A549 (cell line): Measurements from ENCODE around the gene ANKRD55. TPM values are rescaled to one million over a fixed set of nuclear protein-coding genes. Genes with fewer than 3 reads are reported as not detected.

Experiments used
- ATAC-seq, 2 experiments: fragments of 200-7000 bp in 1 of 2; fragments of >200 bp in 1 of 2; cut with Nextera tagmentation in 1 of 2; cut with Tn5 transposase in 1 of 2; 3 replicates each; pipeline versions ENCODE4 v1.8.0 to v1.9.1; 2018 to 2020; ENCODE audit warnings: mild to moderate bottlenecking in 1 of 2, moderate library complexity in 1 of 2
- CTCF ChIA-PET: fragments of 300-600 bp; sonication (Branson Sonifier 250); formaldehyde crosslinking; extraction: SDS; loops from one replicate; lab custom pipeline; 2021; ENCODE audit warnings: antibody characterized with exemption, inconsistent platforms; lab: Yijun Ruan, JAX
- POLR2A ChIA-PET: fragments of 350-600 bp; formaldehyde crosslinking; extraction: SDS; loops from one replicate; lab custom pipeline; 2021; ENCODE audit warnings: antibody characterized with exemption, inconsistent platforms; lab: Yijun Ruan, JAX
- DNase-seq, 2 experiments: peaks; one replicate each; pipeline versions ENCODE4 v3.0.0 to v3.0.0-alpha.2; 2011 to 2016; ENCODE audit warnings: low read depth in 1 of 2, low spot score in 1 of 2
- FAIRE-seq: peaks from 2 replicates; lab custom pipeline; 2011; peaks lifted over from hg19 to GRCh38; lab: Jason Lieb, UNC
- H3K27ac ChIP-seq, 2 experiments: fragments of >200 bp; sonication (Bioruptor Twin); formaldehyde crosslinking; 3 replicates each; pipeline ENCODE4 v1.5.1; 2016 to 2017
- H3K4me1 ChIP-seq: fragments of >200 bp; sonication (Bioruptor Twin); formaldehyde crosslinking; 3 replicates; pipeline ENCODE4 v1.6.1; 2016
- H3K4me2 ChIP-seq: fragments of >200 bp; sonication (Bioruptor Twin); formaldehyde crosslinking; 3 replicates; pipeline ENCODE4 v1.6.1; 2016
- H3K4me3 ChIP-seq: fragments of >200 bp; sonication (Bioruptor Twin); formaldehyde crosslinking; 3 replicates; pipeline ENCODE4 v1.5.1; 2016
- H3K9me3 ChIP-seq: fragments of >200 bp; sonication (Bioruptor Twin); formaldehyde crosslinking; 3 replicates; pipeline ENCODE4 v1.6.1; 2016
- BHLHE40 ChIP-seq: IDR thresholded peaks from 2 replicates; pipeline ENCODE4 v1.6.1; 2012; ENCODE audit warnings: low read depth, low read length, inconsistent platforms
- CBX2 ChIP-seq: fragments of 200-600 bp; sonication (generic); IDR thresholded peaks from 2 replicates; pipeline ENCODE4 v1.6.1; 2016; ENCODE audit warnings: low read depth, mild to moderate bottlenecking, borderline replicate concordance
- CEBPB ChIP-seq, 2 experiments: fragments of >200 bp in 1 of 2; sonication (Bioruptor Twin) in 1 of 2; formaldehyde crosslinking in 1 of 2; IDR thresholded peaks; 2 replicates each; pipeline ENCODE4 v1.6.1; 2012 to 2016
- CHD2 ChIP-seq: fragments of 150-350 bp; IDR thresholded peaks from 2 replicates; pipeline ENCODE4 v1.6.1; 2014; ENCODE audit warnings: low read length; ENCODE audit not compliant: partially characterized antibody
- CHD4 ChIP-seq: fragments of 200-600 bp; sonication (generic); IDR thresholded peaks from 2 replicates; pipeline ENCODE4 v1.6.1; 2016; ENCODE audit warnings: antibody characterized with exemption, mild to moderate bottlenecking, borderline replicate concordance
- EHF ChIP-seq: fragments of 250-450 bp; sonication (Bioruptor Pico); IDR thresholded peaks from 2 replicates; pipeline ENCODE4 v1.5.0; 2020; ENCODE audit warnings: mild to moderate bottlenecking
- ESRRA ChIP-seq: fragments of 150-350 bp; IDR thresholded peaks from 2 replicates; pipeline ENCODE4 v1.6.1; 2014; ENCODE audit warnings: mild to moderate bottlenecking, low read length, borderline replicate concordance
- FOSL2 ChIP-seq, 2 experiments: fragments of 450-650 bp in 1 of 2; fragments of >200 bp in 1 of 2; sonication (Bioruptor Twin) in 1 of 2; formaldehyde crosslinking; IDR thresholded peaks; 2 replicates each; pipeline versions ENCODE4 v1.5.0 to v1.6.1; 2016 to 2020; ENCODE audit warnings: mild to moderate bottlenecking in 1 of 2, moderate library complexity in 1 of 2
- FOXS1 ChIP-seq: fragments of 250-450 bp; sonication (Bioruptor Pico); IDR thresholded peaks from 2 replicates; pipeline ENCODE4 v1.5.0; 2020; ENCODE audit warnings: mild to moderate bottlenecking, moderate library complexity
- GATA3 ChIP-seq: IDR thresholded peaks from 2 replicates; pipeline ENCODE4 v1.6.1; 2012; ENCODE audit warnings: borderline replicate concordance
- HES2 ChIP-seq: fragments of >200 bp; sonication (Bioruptor Twin); formaldehyde crosslinking; IDR thresholded peaks from 2 replicates; pipeline ENCODE4 v1.6.1; 2016
- HEYL ChIP-seq: fragments of 250-450 bp; sonication (Bioruptor Pico); IDR thresholded peaks from 2 replicates; pipeline ENCODE4 v1.8.0; 2021; ENCODE audit warnings: mild to moderate bottlenecking, moderate library complexity
- HOXB5 ChIP-seq: fragments of 250-450 bp; sonication (Bioruptor Pico); IDR thresholded peaks from 2 replicates; pipeline ENCODE4 v1.5.0; 2020; ENCODE audit warnings: mild to moderate bottlenecking, moderate library complexity
- JUNB ChIP-seq: fragments of >200 bp; sonication (Bioruptor Twin); formaldehyde crosslinking; IDR thresholded peaks from 2 replicates; pipeline ENCODE4 v1.6.1; 2016
- MAX ChIP-seq: IDR thresholded peaks from 2 replicates; pipeline ENCODE4 v1.6.1; 2012
- MAZ ChIP-seq: fragments of 150-350 bp; IDR thresholded peaks from 2 replicates; pipeline ENCODE4 v1.6.1; 2014; ENCODE audit warnings: antibody characterized with exemption, low read depth, low read length, borderline replicate concordance
- MYC ChIP-seq: IDR thresholded peaks from 2 replicates; pipeline ENCODE4 v1.6.1; 2012; ENCODE audit warnings: mild to moderate bottlenecking, inconsistent platforms, low read length, improper control_type of control experiment, borderline replicate concordance
- NFE2L2 ChIP-seq: fragments of 150-350 bp; conservative IDR thresholded peaks from 2 replicates; pipeline ENCODE4 v1.6.1; 2014; ENCODE audit warnings: low read length
- PHF8 ChIP-seq: fragments of 200-600 bp; sonication (generic); IDR thresholded peaks from 2 replicates; pipeline ENCODE4 v1.6.1; 2016; ENCODE audit warnings: low read depth, mild to moderate bottlenecking, antibody characterized with exemption, moderate library complexity, borderline replicate concordance
- POLR2A ChIP-seq: IDR thresholded peaks from 2 replicates; pipeline ENCODE4 v1.6.1; 2012; ENCODE audit warnings: mild to moderate bottlenecking, low read length
- RAD21 ChIP-seq, 2 experiments: fragments of >200 bp in 1 of 2; sonication (Bioruptor Twin) in 1 of 2; formaldehyde crosslinking in 1 of 2; IDR thresholded peaks in 1 of 2; conservative IDR thresholded peaks in 1 of 2; 2 replicates in 1 of 2; 3 replicates in 1 of 2; pipeline ENCODE4 v1.6.1; 2012 to 2018; ENCODE audit warnings: inconsistent platforms in 1 of 2
- RNF2 ChIP-seq: fragments of 200-600 bp; sonication (generic); IDR thresholded peaks from 2 replicates; pipeline ENCODE4 v1.6.1; 2016; ENCODE audit warnings: low read depth, mild to moderate bottlenecking, antibody characterized with exemption, moderate library complexity, borderline replicate concordance
- ZC3H11A ChIP-seq: fragments of 450-650 bp; IDR thresholded peaks from 2 replicates; pipeline ENCODE4 v1.6.1; 2014; ENCODE audit warnings: antibody characterized with exemption, mild to moderate bottlenecking
- WGBS: methylation state at CpG from one replicate; pipeline ENCODE4 v1.1.6; 2017; ENCODE audit errors: missing lambda C conversion rate; 5-methylcytosine and 5-hydroxymethylcytosine counted together
- polyA plus RNA-seq, 4 experiments: library from polyadenylated mRNA; depleted of rRNA in 3 of 4; stranded (reverse); fragments of >200 nt; fragmentation: RNase III in 1 of 4; extraction: RNeasy Plus Mini Kit Qiagen cat#74134 plus additional on column Dnase treatment in 1 of 4; gene quantifications; 2 replicates in 3 of 4; 3 replicates in 1 of 4; pipeline ENCODE4 v1.2.3, GENCODE V29; 2011 to 2017
- TF ChIP-seq, protein P1 (sequence below): fragments of 250-450 bp; sonication (Bioruptor Pico); IDR thresholded peaks from 2 replicates; pipeline ENCODE4 v1.5.0; 2021; ENCODE audit warnings: mild to moderate bottlenecking, moderate library complexity, borderline replicate concordance
- TF ChIP-seq, protein P2 (sequence below): fragments of >200 bp; sonication (Bioruptor Twin); formaldehyde crosslinking; IDR thresholded peaks from 3 replicates; pipeline ENCODE4 v1.6.1; 2016
- TF ChIP-seq, protein P3 (sequence below): fragments of 250-450 bp; sonication (Bioruptor Pico); IDR thresholded peaks from 2 replicates; pipeline ENCODE4 v1.5.0; 2020; ENCODE audit warnings: low read depth, mild to moderate bottlenecking, moderate library complexity
- TF ChIP-seq, protein P4 (sequence below): fragments of 450-650 bp; IDR thresholded peaks from 2 replicates; pipeline ENCODE4 v1.6.1; 2014; ENCODE audit warnings: antibody characterized with exemption

Gene ANKRD55
- polyA plus RNA-seq, 2 of the 4 experiments (the other 2 are of a cell fraction), result 0.10 to 0.30 TPM

DNA sequence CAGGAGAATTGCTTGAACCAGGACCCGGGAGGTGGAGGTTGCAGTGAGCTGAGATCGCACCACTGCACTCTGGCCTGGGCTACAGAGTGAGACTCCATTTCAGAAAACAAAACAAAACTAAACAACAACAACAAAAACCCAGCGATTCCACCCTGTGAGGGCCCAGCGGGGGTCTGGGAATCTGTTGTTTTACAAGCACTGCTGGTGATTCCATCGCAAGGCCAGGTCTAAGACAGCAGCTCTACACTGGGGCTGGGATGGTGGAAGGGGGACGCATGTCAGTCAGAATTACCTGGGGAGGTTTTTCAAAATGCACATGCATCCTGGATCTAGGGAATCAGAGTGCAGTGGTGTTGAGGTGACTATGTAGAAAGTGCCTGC lies 90.9 kb downstream of the ANKRD55 start:
- no peak for FAIRE-seq
- POLR2A ChIA-PET, result no interaction called here
- WGBS, result 94% methylated on average over 6 of the region's 6 CpGs
- H3K4me1 ChIP-seq, result peaks cover 15% of the 10 kb centered on the region
- no peak for DNase-seq
- ATAC-seq, result no peak
- H3K9me3 ChIP-seq, result no peaks in the 10 kb centered on the region
- peak overlapping the region; percentile 49 for H3K4me2 ChIP-seq
- CTCF ChIA-PET, result no interaction called here
- peak overlapping the region in 1 of 2 experiments; percentile 42; a peak in 3 of 6 replicates for H3K27ac ChIP-seq
- TF ChIP-seq NFE2L2 (no peak), CHD4 (no peak), RAD21 (conservative IDR thresholded peaks at IDR 0.05 in 1 of 2, IDR thresholded peaks at IDR 0.05 in 1 of 2) (no peak), JUNB (no peak), GATA3 (no peak), CBX2 (no peak), HES2 (no peak), BHLHE40 (no peak), FOXS1 (CRISPR knock-in tag) (no peak), PHF8 (no peak), CHD2 (no peak)
- TF ChIP-seq, protein P1, sequence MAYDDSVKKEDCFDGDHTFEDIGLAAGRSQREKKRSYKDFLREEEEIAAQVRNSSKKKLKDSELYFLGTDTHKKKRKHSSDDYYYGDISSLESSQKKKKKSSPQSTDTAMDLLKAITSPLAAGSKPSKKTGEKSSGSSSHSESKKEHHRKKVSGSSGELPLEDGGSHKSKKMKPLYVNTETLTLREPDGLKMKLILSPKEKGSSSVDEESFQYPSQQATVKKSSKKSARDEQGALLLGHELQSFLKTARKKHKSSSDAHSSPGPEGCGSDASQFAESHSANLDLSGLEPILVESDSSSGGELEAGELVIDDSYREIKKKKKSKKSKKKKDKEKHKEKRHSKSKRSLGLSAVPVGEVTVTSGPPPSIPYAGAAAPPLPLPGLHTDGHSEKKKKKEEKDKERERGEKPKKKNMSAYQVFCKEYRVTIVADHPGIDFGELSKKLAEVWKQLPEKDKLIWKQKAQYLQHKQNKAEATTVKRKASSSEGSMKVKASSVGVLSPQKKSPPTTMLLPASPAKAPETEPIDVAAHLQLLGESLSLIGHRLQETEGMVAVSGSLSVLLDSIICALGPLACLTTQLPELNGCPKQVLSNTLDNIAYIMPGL, result no peak
- TF ChIP-seq, protein P2, sequence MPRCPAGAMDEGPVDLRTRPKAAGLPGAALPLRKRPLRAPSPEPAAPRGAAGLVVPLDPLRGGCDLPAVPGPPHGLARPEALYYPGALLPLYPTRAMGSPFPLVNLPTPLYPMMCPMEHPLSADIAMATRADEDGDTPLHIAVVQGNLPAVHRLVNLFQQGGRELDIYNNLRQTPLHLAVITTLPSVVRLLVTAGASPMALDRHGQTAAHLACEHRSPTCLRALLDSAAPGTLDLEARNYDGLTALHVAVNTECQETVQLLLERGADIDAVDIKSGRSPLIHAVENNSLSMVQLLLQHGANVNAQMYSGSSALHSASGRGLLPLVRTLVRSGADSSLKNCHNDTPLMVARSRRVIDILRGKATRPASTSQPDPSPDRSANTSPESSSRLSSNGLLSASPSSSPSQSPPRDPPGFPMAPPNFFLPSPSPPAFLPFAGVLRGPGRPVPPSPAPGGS, result no peak
- TF ChIP-seq, protein P3, sequence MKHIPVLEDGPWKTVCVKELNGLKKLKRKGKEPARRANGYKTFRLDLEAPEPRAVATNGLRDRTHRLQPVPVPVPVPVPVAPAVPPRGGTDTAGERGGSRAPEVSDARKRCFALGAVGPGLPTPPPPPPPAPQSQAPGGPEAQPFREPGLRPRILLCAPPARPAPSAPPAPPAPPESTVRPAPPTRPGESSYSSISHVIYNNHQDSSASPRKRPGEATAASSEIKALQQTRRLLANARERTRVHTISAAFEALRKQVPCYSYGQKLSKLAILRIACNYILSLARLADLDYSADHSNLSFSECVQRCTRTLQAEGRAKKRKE, result no peak
- TF ChIP-seq, protein P4, sequence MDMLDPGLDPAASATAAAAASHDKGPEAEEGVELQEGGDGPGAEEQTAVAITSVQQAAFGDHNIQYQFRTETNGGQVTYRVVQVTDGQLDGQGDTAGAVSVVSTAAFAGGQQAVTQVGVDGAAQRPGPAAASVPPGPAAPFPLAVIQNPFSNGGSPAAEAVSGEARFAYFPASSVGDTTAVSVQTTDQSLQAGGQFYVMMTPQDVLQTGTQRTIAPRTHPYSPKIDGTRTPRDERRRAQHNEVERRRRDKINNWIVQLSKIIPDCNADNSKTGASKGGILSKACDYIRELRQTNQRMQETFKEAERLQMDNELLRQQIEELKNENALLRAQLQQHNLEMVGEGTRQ, result no peak
- TF ChIP-seq, all 56 proteins: peak for 0
- no peak overlapping the region for H3K4me3 ChIP-seq

- ChIA-PET POLR2A (no interaction called here), CTCF (interaction anchor here (1.1 to 2.0 kb wide), 3 partner anchors 8 to 62 kb away, joined by 3 to 7 read pairs (median 5); no protein-coding TSS in a partner anchor)
- FAIRE-seq, result no peak
- no peak for DNase-seq
- H3K4me2 ChIP-seq, result no peak overlapping the region
- H3K27ac ChIP-seq, result no peak overlapping the region
- H3K4me1 ChIP-seq, result peaks cover 15% of the 10 kb centered on the region
- TF ChIP-seq CBX2 (no peak), EHF (CRISPR knock-in tag) (no peak), FOSL2 (IDR thresholded peaks at IDR 0.05) (no peak), FOSL2 (CRISPR knock-in tag; IDR thresholded peaks at IDR 0.05) (no peak), HOXB5 (CRISPR knock-in tag) (no peak), MYC (no peak), HEYL (CRISPR knock-in tag) (no peak), CEBPB (IDR thresholded peaks at IDR 0.05) (no peak), MAX (no peak), RNF2 (no peak), HES2 (no peak), ZC3H11A (no peak), ESRRA (no peak), MAZ (no peak), POLR2A (no peak)
- TF ChIP-seq, protein P3, result no peak
- TF ChIP-seq, protein P4, result no peak
- no peak overlapping the region for H3K4me3 ChIP-seq
- H3K9me3 ChIP-seq, result no peaks in the 10 kb centered on the region
- ATAC-seq, result no peak
- 85% methylated on average over 3 of the region's 3 CpGs for WGBS
Measured at GRCh38 chr5:56140073-56140472, 93.1 kb downstream of the ANKRD55 start.
